ENCODE results near the gene LHFPL2.

DNA sequence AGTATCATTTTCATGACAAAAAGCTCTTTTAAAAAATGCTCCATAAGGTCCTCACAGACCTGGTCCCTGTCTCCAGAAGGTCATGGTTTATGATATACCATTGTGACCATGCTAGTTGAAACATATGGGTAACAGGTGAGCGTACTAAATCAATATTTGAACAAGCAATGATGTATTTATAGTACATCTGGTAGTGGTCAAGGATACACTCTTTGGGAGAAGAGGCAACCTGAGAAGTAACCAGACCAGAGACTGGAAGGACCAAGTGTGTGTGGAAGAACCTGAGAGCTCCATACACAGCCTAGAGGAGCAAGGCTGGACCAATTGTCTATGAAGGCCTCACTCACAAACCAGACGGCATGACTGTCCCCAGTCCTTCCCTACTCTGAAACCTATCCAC lies 55.1 kb downstream of the LHFPL2 start:
- TF ChIP-seq, protein P1, sequence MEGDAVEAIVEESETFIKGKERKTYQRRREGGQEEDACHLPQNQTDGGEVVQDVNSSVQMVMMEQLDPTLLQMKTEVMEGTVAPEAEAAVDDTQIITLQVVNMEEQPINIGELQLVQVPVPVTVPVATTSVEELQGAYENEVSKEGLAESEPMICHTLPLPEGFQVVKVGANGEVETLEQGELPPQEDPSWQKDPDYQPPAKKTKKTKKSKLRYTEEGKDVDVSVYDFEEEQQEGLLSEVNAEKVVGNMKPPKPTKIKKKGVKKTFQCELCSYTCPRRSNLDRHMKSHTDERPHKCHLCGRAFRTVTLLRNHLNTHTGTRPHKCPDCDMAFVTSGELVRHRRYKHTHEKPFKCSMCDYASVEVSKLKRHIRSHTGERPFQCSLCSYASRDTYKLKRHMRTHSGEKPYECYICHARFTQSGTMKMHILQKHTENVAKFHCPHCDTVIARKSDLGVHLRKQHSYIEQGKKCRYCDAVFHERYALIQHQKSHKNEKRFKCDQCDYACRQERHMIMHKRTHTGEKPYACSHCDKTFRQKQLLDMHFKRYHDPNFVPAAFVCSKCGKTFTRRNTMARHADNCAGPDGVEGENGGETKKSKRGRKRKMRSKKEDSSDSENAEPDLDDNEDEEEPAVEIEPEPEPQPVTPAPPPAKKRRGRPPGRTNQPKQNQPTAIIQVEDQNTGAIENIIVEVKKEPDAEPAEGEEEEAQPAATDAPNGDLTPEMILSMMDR (IDR thresholded peaks at IDR 0.05): no peak
- TF ChIP-seq POLR2A (IDR thresholded peaks at IDR 0.05): no peak

Measured in uterus (tissue), 2 donors.